Sigmoid colon (tissue), 4 donors: ENCODE measurements around the gene FAM240B.

Source experiments
- CTCF ChIP-seq, 4 experiments: fragments of 450-650 bp in 3 of 4; fragments of 200-600 bp in 1 of 4; IDR thresholded peaks; one replicate each; pipeline ENCODE4 v1.5.1; 2016 to 2019; ENCODE audit warnings: antibody characterized with exemption in 4 of 4, mild to moderate bottlenecking in 3 of 4, moderate library complexity in 2 of 4
- POLR2AphosphoS5 ChIP-seq, 4 donors: sonication (generic); formaldehyde crosslinking; IDR thresholded peaks; one replicate each; pipeline ENCODE4 v1.6.1; 2017; ENCODE audit warnings: antibody characterized with exemption in 4 of 4

- no peak for TF ChIP-seq CTCF (IDR thresholded peaks at IDR 0.05)
- no peak for TF ChIP-seq POLR2AphosphoS5 (IDR thresholded peaks at IDR 0.05)
These were observed 67.9 kb downstream of the FAM240B start for GRCh38 chr9:38652044-38652443.
